HG03066 (cell line): Measurements from ENCODE around the gene COL6A2.
"Not testable (repeated sequence)": the region's sequence is repeated elsewhere in the genome, so short reads cannot be mapped to it uniquely, and the experiment has no call there.

ENCODE experiments used
- ATAC-seq: cut with Tn5 transposase; IDR thresholded peaks from one replicate; pipeline ENCODE4 v1.9.1; 2021; ENCODE audit warnings: low read depth; ENCODE audit not compliant: unreplicated experiment

Gene COL6A2

GRCh38 chr21:46137908-46138307 is 40.0 kb downstream of the COL6A2 start:
- no peak for ATAC-seq

- no peak for ATAC-seq
Observed at GRCh38 chr21:46138383-46138970, 40.6 kb downstream of the COL6A2 start.

- no peak for ATAC-seq
Observed at GRCh38 chr21:46139686-46140085, 41.8 kb downstream of the COL6A2 start.

- not testable (repeated sequence) for ATAC-seq
Observed at GRCh38 chr21:46140352-46141003, 42.6 kb downstream of the COL6A2 start.

- no peak for ATAC-seq
Observed at GRCh38 chr21:46141767-46142581, 44.1 kb downstream of the COL6A2 start.

GRCh38 chr21:46142582-46143473 is 44.9 kb downstream of the COL6A2 start:
- no peak for ATAC-seq

- ATAC-seq, result no peak
Observed at GRCh38 chr21:46144464-46145070, 46.7 kb downstream of the COL6A2 start.

GRCh38 chr21:46145159-46145839 is 47.4 kb downstream of the COL6A2 start:
- ATAC-seq, result no peak

- ATAC-seq, result no peak
Observed at GRCh38 chr21:46145840-46146691, 48.2 kb downstream of the COL6A2 start.

- ATAC-seq, result no peak
Observed at GRCh38 chr21:46146856-46147255, 48.9 kb downstream of the COL6A2 start.

GRCh38 chr21:46147429-46147828 is 49.5 kb downstream of the COL6A2 start:
- not testable (repeated sequence) for ATAC-seq

GRCh38 chr21:46148106-46148505 is 50.2 kb downstream of the COL6A2 start:
- no peak for ATAC-seq

GRCh38 chr21:46149205-46149901 is 51.4 kb downstream of the COL6A2 start:
- no peak for ATAC-seq

- no peak for ATAC-seq
Observed at GRCh38 chr21:46150073-46150472, 52.2 kb downstream of the COL6A2 start.

- no peak for ATAC-seq
Observed at GRCh38 chr21:46150491-46151121, 52.7 kb downstream of the COL6A2 start.

GRCh38 chr21:46151261-46151988 is 53.5 kb downstream of the COL6A2 start:
- ATAC-seq, result no peak
